HT-29 (cell line): Measurements from ENCODE around the gene BNIP2. TPM values are rescaled to one million over a fixed set of nuclear protein-coding genes. Genes with fewer than 3 reads are reported as not detected.
"Not testable (repeated sequence)": the region's sequence is repeated elsewhere in the genome, so short reads cannot be mapped to it uniquely, and the experiment has no call there.

ENCODE experiments used
- DNase-seq: peaks from one replicate; pipeline ENCODE4 v3.0.0-alpha.2; 2015; ENCODE audit warnings: low spot score
- total RNA-seq: library from RNA; depleted of rRNA; stranded (reverse); fragments of >200 nt; shearing (Covaris generic); gene quantifications from 2 replicates; pipeline ENCODE4 v1.2.3, GENCODE V29; 2014

BNIP2 gene
- total RNA-seq, 1 experiment from 2014 or later: 58.8 TPM

- DNase-seq: peak; percentile 77
Observed at GRCh38 chr15:59689626-59690236, 611 bp upstream of the BNIP2 start.

- no peak for DNase-seq
Observed at GRCh38 chr15:59688423-59688781, 718 bp downstream of the BNIP2 start.

- peak; percentile 64 for DNase-seq
Observed at GRCh38 chr15:59687836-59688235, 1.3 kb downstream of the BNIP2 start.

- no peak for DNase-seq
Observed at GRCh38 chr15:59686389-59686788, 2.7 kb downstream of the BNIP2 start.

- DNase-seq: no peak
Observed at GRCh38 chr15:59685737-59686297, 3.3 kb downstream of the BNIP2 start.

- no peak for DNase-seq
Observed at GRCh38 chr15:59680870-59681269, 8.2 kb downstream of the BNIP2 start.

GRCh38 chr15:59680346-59680745 lies 8.8 kb downstream of the BNIP2 start:
- DNase-seq: no peak

GRCh38 chr15:59678620-59679019 lies 10.5 kb downstream of the BNIP2 start:
- no peak for DNase-seq

GRCh38 chr15:59678172-59678571 lies 10.9 kb downstream of the BNIP2 start:
- DNase-seq: no peak

- no peak for DNase-seq
Observed at GRCh38 chr15:59676565-59676964, 12.6 kb downstream of the BNIP2 start.

- DNase-seq: no peak
Observed at GRCh38 chr15:59674361-59674877, 14.7 kb downstream of the BNIP2 start.

GRCh38 chr15:59668556-59668955 lies 20.6 kb downstream of the BNIP2 start:
- no peak for DNase-seq

GRCh38 chr15:59662260-59662659 lies 26.9 kb downstream of the BNIP2 start:
- no peak for DNase-seq

- DNase-seq: no peak
Observed at GRCh38 chr15:59659366-59659765, 29.8 kb downstream of the BNIP2 start.

GRCh38 chr15:59657635-59658125 lies 31.4 kb downstream of the BNIP2 start:
- no peak for DNase-seq

- DNase-seq: peak; percentile 98
Observed at GRCh38 chr15:59656897-59657634, 32.1 kb downstream of the BNIP2 start, which contains the start of gene GTF2A2. Gene GTF2A2, minus strand, starts transcription at chr15:59657515. Its CDS starts 5,238 bp downstream, at chr15:59652277.

GRCh38 chr15:59654046-59654445 lies 35.1 kb downstream of the BNIP2 start:
- no peak for DNase-seq

- no peak for DNase-seq
Observed at GRCh38 chr15:59649603-59650002, 39.5 kb downstream of the BNIP2 start.

- no peak for DNase-seq
Observed at GRCh38 chr15:59647085-59647484, 42.0 kb downstream of the BNIP2 start.

- no peak for DNase-seq
Observed at GRCh38 chr15:59646277-59646676, 42.8 kb downstream of the BNIP2 start.

GRCh38 chr15:59645812-59646211 lies 43.3 kb downstream of the BNIP2 start:
- not testable (repeated sequence) for DNase-seq

- no peak for DNase-seq
Observed at GRCh38 chr15:59644756-59645155, 44.4 kb downstream of the BNIP2 start.

GRCh38 chr15:59642351-59642750 lies 46.8 kb downstream of the BNIP2 start:
- DNase-seq: no peak
